Activated T-helper 1 cell treated with anti-CD3 and anti-CD28 coated beads, Interleukin-12 subunit alpha, Interleukin-12 subunit beta, Interleukin-2, Interleukin-4 antibody, amounts not matched to agents 30 ng/mL and 10 ng/mL and 1 ng/mL, durations not matched to agents 14 hours and 24 hours and 36 hours (primary cell): Measurements from ENCODE around the gene HUWE1. TPM values are rescaled to one million over a fixed set of nuclear protein-coding genes. Genes with fewer than 3 reads are reported as not detected.

Experiments used
- DNase-seq: peaks from one replicate; pipeline ENCODE4 v3.0.0; 2021; ENCODE audit warnings: low spot score
- H3K27ac Mint-ChIP-seq: one replicate; pipeline ENCODE4 v1.8.0; 2021; ENCODE audit warnings: mild to moderate bottlenecking, mixed read lengths
- H3K27me3 Mint-ChIP-seq: one replicate; pipeline ENCODE4 v1.8.0; 2022; ENCODE audit warnings: mild to moderate bottlenecking, moderate library complexity, mixed read lengths; ENCODE audit not compliant: insufficient read depth
- H3K36me3 Mint-ChIP-seq: one replicate; pipeline ENCODE4 v1.8.0; 2021; ENCODE audit warnings: low read depth, mixed read lengths
- H3K4me1 Mint-ChIP-seq: one replicate; pipeline ENCODE4 v1.8.0; 2021; ENCODE audit warnings: low read depth, mixed read lengths
- H3K4me3 Mint-ChIP-seq: one replicate; pipeline ENCODE4 v1.8.0; 2021; ENCODE audit warnings: mild to moderate bottlenecking, moderate library complexity, mixed read lengths
- H3K9me3 Mint-ChIP-seq: one replicate; pipeline ENCODE4 v1.8.0; 2021; ENCODE audit warnings: mixed read lengths
- intact Hi-C: fragments of 100-400 bp; cut with micrococcal nuclease; formaldehyde crosslinking; loops from one replicate; pipeline ENCODE4 v1.15.1; 2024
- total RNA-seq: library from RNA; stranded (reverse); gene quantifications from 2 replicates; pipeline ENCODE4 v1.2.3, GENCODE V29; 2022

The HUWE1 gene
- total RNA-seq, 1 donor from 2014 or later: 367 TPM

GRCh38 chrX:53715346-53715924 lies 28.9 kb upstream of the HUWE1 start:
- peak overlapping the region; percentile 99 for H3K27ac Mint-ChIP-seq
- H3K9me3 Mint-ChIP-seq: no peaks in the 10 kb centered on the region
- no peaks in the 10 kb centered on the region for H3K27me3 Mint-ChIP-seq
- peaks cover 14% of the 10 kb centered on the region for H3K36me3 Mint-ChIP-seq
- DNase-seq: no peak
- peaks cover 52% of the 10 kb centered on the region for H3K4me1 Mint-ChIP-seq
- intact Hi-C loops: loop anchor here (1.0 to 10.0 kb wide), 2 partner anchors 18 to 119 kb away; no protein-coding TSS in a partner anchor
- H3K4me3 Mint-ChIP-seq: peak overlapping the region; percentile 88

- no peaks in the 10 kb centered on the region for H3K9me3 Mint-ChIP-seq
- H3K4me3 Mint-ChIP-seq: peak overlapping the region; percentile 88
- peak; percentile 70 for DNase-seq
- H3K27me3 Mint-ChIP-seq: no peaks in the 10 kb centered on the region
- H3K36me3 Mint-ChIP-seq: peaks cover 14% of the 10 kb centered on the region
- intact Hi-C loops: loop anchor here (1.0 to 10.0 kb wide), 3 partner anchors 19 to 120 kb away; no protein-coding TSS in a partner anchor
- peak overlapping the region; percentile 99 for H3K27ac Mint-ChIP-seq
- peaks cover 52% of the 10 kb centered on the region for H3K4me1 Mint-ChIP-seq
Measured at GRCh38 chrX:53714580-53715345, 28.2 kb upstream of the HUWE1 start.

- H3K9me3 Mint-ChIP-seq: no peaks in the 10 kb centered on the region
- H3K4me1 Mint-ChIP-seq: peaks cover 52% of the 10 kb centered on the region
- H3K27me3 Mint-ChIP-seq: no peaks in the 10 kb centered on the region
- intact Hi-C loops: loop anchor here (1.0 to 10.0 kb wide), 2 partner anchors 30 to 121 kb away; no protein-coding TSS in a partner anchor
- no peak for DNase-seq
- peak overlapping the region; percentile 88 for H3K4me3 Mint-ChIP-seq
- H3K27ac Mint-ChIP-seq: peak overlapping the region; percentile 99
- peaks cover 20% of the 10 kb centered on the region for H3K36me3 Mint-ChIP-seq
Measured at GRCh38 chrX:53713987-53714579, 27.6 kb upstream of the HUWE1 start.

- Mint-ChIP-seq H3K36me3 (peaks cover 23% of the 10 kb centered on the region), H3K27me3 (no peaks in the 10 kb centered on the region), H3K4me1 (peaks cover 34% of the 10 kb centered on the region), H3K27ac (no peak overlapping the region), H3K4me3 (peak overlapping the region; percentile 11), H3K9me3 (no peaks in the 10 kb centered on the region)
- no peak for DNase-seq
- intact Hi-C loops: loop anchor here (10.0 kb wide), 1 partner anchor 123 kb away; no protein-coding TSS in a partner anchor
Measured at GRCh38 chrX:53711436-53711835, 24.9 kb upstream of the HUWE1 start.

- intact Hi-C loops: no loop called here
- Mint-ChIP-seq H3K4me1 (peaks cover 4% of the 10 kb centered on the region), H3K36me3 (peaks cover 30% of the 10 kb centered on the region), H3K27ac (no peak overlapping the region), H3K9me3 (peaks cover 5% of the 10 kb centered on the region), H3K27me3 (no peaks in the 10 kb centered on the region), H3K4me3 (no peak overlapping the region)
- DNase-seq: no peak
Measured at GRCh38 chrX:53704854-53705253, 18.3 kb upstream of the HUWE1 start.

GRCh38 chrX:53704294-53704693 lies 17.8 kb upstream of the HUWE1 start:
- Mint-ChIP-seq H3K27me3 (no peaks in the 10 kb centered on the region), H3K4me1 (peaks cover 4% of the 10 kb centered on the region), H3K36me3 (peaks cover 28% of the 10 kb centered on the region), H3K27ac (no peak overlapping the region), H3K9me3 (peaks cover 5% of the 10 kb centered on the region), H3K4me3 (no peak overlapping the region)
- DNase-seq: no peak
- intact Hi-C loops: no loop called here

- DNase-seq: no peak
- Mint-ChIP-seq H3K9me3 (no peaks in the 10 kb centered on the region), H3K36me3 (peaks cover 10% of the 10 kb centered on the region), H3K4me3 (no peak overlapping the region), H3K4me1 (peaks cover 29% of the 10 kb centered on the region), H3K27ac (no peak overlapping the region), H3K27me3 (no peaks in the 10 kb centered on the region)
- intact Hi-C loops: no loop called here
Measured at GRCh38 chrX:53695946-53696549, 9.5 kb upstream of the HUWE1 start.

GRCh38 chrX:53694642-53695041 lies 8.1 kb upstream of the HUWE1 start:
- peaks cover 29% of the 10 kb centered on the region for H3K4me1 Mint-ChIP-seq
- H3K4me3 Mint-ChIP-seq: no peak overlapping the region
- H3K27ac Mint-ChIP-seq: no peak overlapping the region
- no peaks in the 10 kb centered on the region for H3K27me3 Mint-ChIP-seq
- peaks cover 4% of the 10 kb centered on the region for H3K36me3 Mint-ChIP-seq
- no peak for DNase-seq
- intact Hi-C loops: no loop called here
- H3K9me3 Mint-ChIP-seq: no peaks in the 10 kb centered on the region

- H3K27ac Mint-ChIP-seq: no peak overlapping the region
- no peaks in the 10 kb centered on the region for H3K9me3 Mint-ChIP-seq
- peaks cover 14% of the 10 kb centered on the region for H3K4me1 Mint-ChIP-seq
- H3K4me3 Mint-ChIP-seq: no peak overlapping the region
- H3K36me3 Mint-ChIP-seq: peaks cover 10% of the 10 kb centered on the region
- DNase-seq: no peak
- no peaks in the 10 kb centered on the region for H3K27me3 Mint-ChIP-seq
- intact Hi-C loops: loop anchor here (5.0 to 10.0 kb wide), 4 partner anchors 59 to 947 kb away; partner anchors contain the start of genes GNL3L and TSPYL2
Measured at GRCh38 chrX:53688300-53688699, 1.8 kb upstream of the HUWE1 start.

GRCh38 chrX:53685711-53686110 lies 808 bp downstream of the HUWE1 start:
- Mint-ChIP-seq H3K27me3 (no peaks in the 10 kb centered on the region), H3K36me3 (peaks cover 25% of the 10 kb centered on the region)
- no peak for DNase-seq

GRCh38 chrX:53684415-53685192 lies 1.9 kb downstream of the HUWE1 start:
- H3K36me3 Mint-ChIP-seq: peaks cover 32% of the 10 kb centered on the region
- H3K4me3 Mint-ChIP-seq: peak overlapping the region; percentile 91
- peaks cover 29% of the 10 kb centered on the region for H3K4me1 Mint-ChIP-seq
- H3K9me3 Mint-ChIP-seq: no peaks in the 10 kb centered on the region
- intact Hi-C loops: loop anchor here (1.0 to 10.0 kb wide), 10 partner anchors 30 to 1123 kb away; partner anchors contain the start of genes FAM120C, GNL3L, MAGED2 and PHF8
- peak overlapping the region; percentile 93 for H3K27ac Mint-ChIP-seq
- no peak for DNase-seq
- H3K27me3 Mint-ChIP-seq: no peaks in the 10 kb centered on the region

More at GRCh38 chrX:53685711-53686110, 808 bp downstream of the HUWE1 start:
- intact Hi-C loops: loop anchor here (2.0 to 10.0 kb wide), 5 partner anchors 62 to 949 kb away; partner anchors contain the start of genes GNL3L and TSPYL2
- Mint-ChIP-seq H3K4me3 (peak overlapping the region; percentile 91), H3K27ac (peak overlapping the region; percentile 80), H3K4me1 (peaks cover 24% of the 10 kb centered on the region), H3K9me3 (no peaks in the 10 kb centered on the region)
